ENCODE measurements around the gene SOS1.

DNA sequence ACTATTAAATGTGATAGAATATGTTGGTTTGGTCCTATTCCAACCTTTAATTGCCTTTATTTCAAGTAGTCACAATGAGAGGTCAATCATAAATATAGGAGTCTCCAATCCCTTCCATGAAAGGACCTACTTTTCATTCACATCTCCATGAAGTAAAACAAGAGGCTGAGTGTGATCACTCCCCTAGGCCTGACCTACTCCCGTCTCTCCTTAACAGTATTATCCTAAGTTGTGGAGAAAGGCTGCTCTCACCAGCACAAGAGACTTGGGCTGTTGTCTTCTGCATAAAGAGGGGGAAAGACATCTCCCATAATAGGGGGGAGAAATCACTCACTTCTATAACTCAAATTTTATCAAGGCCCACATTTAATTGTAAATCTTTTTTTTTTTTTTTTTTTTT lies 105.4 kb downstream of the SOS1 start:
- TF ChIP-seq, protein P1, sequence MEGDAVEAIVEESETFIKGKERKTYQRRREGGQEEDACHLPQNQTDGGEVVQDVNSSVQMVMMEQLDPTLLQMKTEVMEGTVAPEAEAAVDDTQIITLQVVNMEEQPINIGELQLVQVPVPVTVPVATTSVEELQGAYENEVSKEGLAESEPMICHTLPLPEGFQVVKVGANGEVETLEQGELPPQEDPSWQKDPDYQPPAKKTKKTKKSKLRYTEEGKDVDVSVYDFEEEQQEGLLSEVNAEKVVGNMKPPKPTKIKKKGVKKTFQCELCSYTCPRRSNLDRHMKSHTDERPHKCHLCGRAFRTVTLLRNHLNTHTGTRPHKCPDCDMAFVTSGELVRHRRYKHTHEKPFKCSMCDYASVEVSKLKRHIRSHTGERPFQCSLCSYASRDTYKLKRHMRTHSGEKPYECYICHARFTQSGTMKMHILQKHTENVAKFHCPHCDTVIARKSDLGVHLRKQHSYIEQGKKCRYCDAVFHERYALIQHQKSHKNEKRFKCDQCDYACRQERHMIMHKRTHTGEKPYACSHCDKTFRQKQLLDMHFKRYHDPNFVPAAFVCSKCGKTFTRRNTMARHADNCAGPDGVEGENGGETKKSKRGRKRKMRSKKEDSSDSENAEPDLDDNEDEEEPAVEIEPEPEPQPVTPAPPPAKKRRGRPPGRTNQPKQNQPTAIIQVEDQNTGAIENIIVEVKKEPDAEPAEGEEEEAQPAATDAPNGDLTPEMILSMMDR (IDR thresholded peaks at IDR 0.05), result no peak
- TF ChIP-seq SIN3A (IDR thresholded peaks at IDR 0.05; ENCODE audit: borderline replicate concordance, low read depth, low read length) (no peak), RFX5 (IDR thresholded peaks at IDR 0.05; ENCODE audit: low read length) (no peak), EP300 (IDR thresholded peaks at IDR 0.05; ENCODE audit: borderline replicate concordance in 1 of 2, low read depth in 1 of 2, low read length in 1 of 2) (no peak), GABPA (IDR thresholded peaks at IDR 0.05; ENCODE audit: low read depth) (no peak), MXI1 (IDR thresholded peaks at IDR 0.05; ENCODE audit: low read depth, low read length) (no peak)
